Measurements from ENCODE around the gene RASAL1.
"Not testable (repeated sequence)": the region's sequence is repeated elsewhere in the genome, so short reads cannot be mapped to it uniquely, and the experiment has no call there.

The RASAL1 gene

GRCh38 chr12:113142173-113142885, 6.8 kb upstream of the RASAL1 start:
- peaks cover 0 to 8% of the 10 kb centered on the region in 2 donors for H3K27me3 Mint-ChIP-seq
- no peaks in the 10 kb centered on the region for H3K36me3 Mint-ChIP-seq (ENCODE audit: insufficient read depth)
- DNase-seq (no peak), ATAC-seq (replicated peaks) (no peak)
- H3K4me1 Mint-ChIP-seq (ENCODE audit: low read depth in 2 of 2) = no peaks in the 10 kb centered on the region
- H3K4me3 Mint-ChIP-seq = no peak overlapping the region
- no peak overlapping the region for H3K27ac Mint-ChIP-seq
- H3K9me3 Mint-ChIP-seq = peaks cover 0 to under 1% of the 10 kb centered on the region in 2 donors

- not testable (repeated sequence) for ATAC-seq (replicated peaks); DNase-seq; H3K36me3 Mint-ChIP-seq (ENCODE audit: insufficient read depth); H3K27ac Mint-ChIP-seq; H3K9me3 Mint-ChIP-seq; H3K4me1 Mint-ChIP-seq (ENCODE audit: low read depth in 2 of 2); H3K4me3 Mint-ChIP-seq
- H3K27me3 Mint-ChIP-seq = peaks cover 4 to 13% of the 10 kb centered on the region in 2 donors
Measured at GRCh38 chr12:113141716-113142115, 6.2 kb upstream of the RASAL1 start.

GRCh38 chr12:113140706-113141105, 5.1 kb upstream of the RASAL1 start:
- ATAC-seq (replicated peaks) (no peak), DNase-seq (no peak)
- Mint-ChIP-seq H3K36me3 (ENCODE audit: insufficient read depth) (no peaks in the 10 kb centered on the region), H3K9me3 (no peaks in the 10 kb centered on the region), H3K27ac (peak overlapping the region in 1 of 2 donors; percentile 8), H3K4me1 (ENCODE audit: low read depth in 2 of 2) (peaks cover 4 to 11% of the 10 kb centered on the region in 2 donors), H3K4me3 (no peak overlapping the region), H3K27me3 (peaks cover 13 to 23% of the 10 kb centered on the region in 2 donors)

DNA sequence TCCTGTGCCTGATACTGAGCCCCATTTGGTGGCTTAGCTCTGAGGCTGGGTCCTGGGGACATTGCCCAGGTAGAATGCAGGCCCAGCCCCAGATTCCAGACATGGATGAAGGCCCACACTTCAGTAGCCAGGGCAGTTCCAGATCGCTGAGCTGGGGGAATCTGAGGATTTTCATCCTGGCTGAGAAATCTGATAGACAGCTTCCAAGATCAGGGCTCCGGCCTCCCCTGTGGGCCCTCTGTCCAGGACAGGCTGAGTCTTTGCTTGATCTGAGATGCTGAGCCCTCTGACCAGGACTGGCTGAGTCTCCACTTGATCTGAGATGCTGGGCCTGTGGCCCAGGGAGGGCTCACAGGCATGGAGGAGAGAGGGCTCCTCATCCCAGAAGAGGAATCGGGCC, 3.3 kb upstream of the RASAL1 start:
- Mint-ChIP-seq H3K4me3 (no peak overlapping the region), H3K9me3 (no peaks in the 10 kb centered on the region), H3K27me3 (peaks cover 15 to 31% of the 10 kb centered on the region in 2 donors), H3K36me3 (ENCODE audit: insufficient read depth) (no peaks in the 10 kb centered on the region), H3K4me1 (ENCODE audit: low read depth in 2 of 2) (peaks cover 5 to 14% of the 10 kb centered on the region in 2 donors), H3K27ac (no peak overlapping the region)
- DNase-seq (no peak), ATAC-seq (replicated peaks) (no peak)

DNA sequence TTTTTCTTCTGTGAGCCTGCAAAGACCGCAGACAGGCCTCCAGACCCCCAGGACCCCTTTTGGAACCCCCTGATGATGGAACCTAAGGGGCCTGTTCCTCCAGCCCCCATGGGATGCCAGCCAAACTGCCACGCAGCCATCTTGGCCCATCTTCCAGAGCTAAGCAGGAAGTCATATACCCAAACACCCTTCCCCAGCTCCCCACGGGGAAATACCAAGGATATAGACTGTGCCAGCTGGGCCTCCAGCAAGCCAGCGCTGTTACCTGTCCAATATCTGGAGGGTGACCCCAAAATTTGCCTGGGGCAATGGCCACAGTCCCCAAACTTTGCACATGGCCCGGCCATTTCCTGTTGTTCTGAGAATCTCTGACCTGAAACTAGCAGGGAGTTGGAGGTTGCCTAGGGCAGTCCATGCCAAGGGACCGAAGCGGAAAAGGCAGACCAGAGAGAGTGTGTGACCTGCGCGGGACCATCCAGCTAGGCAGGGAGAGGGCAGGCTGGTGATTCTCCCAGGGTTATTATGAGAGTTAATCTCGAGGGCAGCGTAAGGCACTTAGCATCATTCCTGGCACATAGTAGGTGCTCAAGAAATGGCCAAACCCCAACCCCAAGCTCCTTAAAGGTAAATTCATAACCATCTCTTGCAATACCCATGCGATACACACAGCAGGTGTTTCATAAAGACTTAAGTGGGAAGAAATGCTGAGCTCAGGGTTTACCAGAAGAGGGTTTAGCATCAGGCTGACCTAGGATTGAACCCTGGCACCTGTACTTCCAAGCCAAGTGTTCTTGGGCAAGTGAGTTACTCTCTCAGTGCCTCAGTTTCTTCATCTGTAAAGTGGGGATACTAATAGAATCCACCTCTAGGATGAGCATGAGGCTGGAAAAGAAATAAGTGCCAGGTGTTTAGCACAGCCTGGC, 2.6 kb upstream of the RASAL1 start:
- DNase-seq (no peak), ATAC-seq (replicated peaks) (no peak)
- Mint-ChIP-seq H3K4me1 (ENCODE audit: low read depth in 2 of 2) (peaks cover 5 to 14% of the 10 kb centered on the region in 2 donors), H3K27me3 (peaks cover 15 to 27% of the 10 kb centered on the region in 2 donors), H3K4me3 (no peak overlapping the region), H3K36me3 (ENCODE audit: insufficient read depth) (no peaks in the 10 kb centered on the region), H3K9me3 (no peaks in the 10 kb centered on the region), H3K27ac (no peak overlapping the region)

GRCh38 chr12:113136990-113137511, 1.5 kb upstream of the RASAL1 start:
- Mint-ChIP-seq H3K27me3 (peaks cover 15 to 22% of the 10 kb centered on the region in 2 donors), H3K36me3 (ENCODE audit: insufficient read depth) (no peaks in the 10 kb centered on the region), H3K9me3 (no peaks in the 10 kb centered on the region), H3K4me1 (ENCODE audit: low read depth in 2 of 2) (peaks cover 5 to 14% of the 10 kb centered on the region in 2 donors), H3K27ac (peak overlapping the region in 1 of 2 donors; percentile 7), H3K4me3 (no peak overlapping the region)
- no peak for ATAC-seq (replicated peaks)
- DNase-seq = no peak

DNA sequence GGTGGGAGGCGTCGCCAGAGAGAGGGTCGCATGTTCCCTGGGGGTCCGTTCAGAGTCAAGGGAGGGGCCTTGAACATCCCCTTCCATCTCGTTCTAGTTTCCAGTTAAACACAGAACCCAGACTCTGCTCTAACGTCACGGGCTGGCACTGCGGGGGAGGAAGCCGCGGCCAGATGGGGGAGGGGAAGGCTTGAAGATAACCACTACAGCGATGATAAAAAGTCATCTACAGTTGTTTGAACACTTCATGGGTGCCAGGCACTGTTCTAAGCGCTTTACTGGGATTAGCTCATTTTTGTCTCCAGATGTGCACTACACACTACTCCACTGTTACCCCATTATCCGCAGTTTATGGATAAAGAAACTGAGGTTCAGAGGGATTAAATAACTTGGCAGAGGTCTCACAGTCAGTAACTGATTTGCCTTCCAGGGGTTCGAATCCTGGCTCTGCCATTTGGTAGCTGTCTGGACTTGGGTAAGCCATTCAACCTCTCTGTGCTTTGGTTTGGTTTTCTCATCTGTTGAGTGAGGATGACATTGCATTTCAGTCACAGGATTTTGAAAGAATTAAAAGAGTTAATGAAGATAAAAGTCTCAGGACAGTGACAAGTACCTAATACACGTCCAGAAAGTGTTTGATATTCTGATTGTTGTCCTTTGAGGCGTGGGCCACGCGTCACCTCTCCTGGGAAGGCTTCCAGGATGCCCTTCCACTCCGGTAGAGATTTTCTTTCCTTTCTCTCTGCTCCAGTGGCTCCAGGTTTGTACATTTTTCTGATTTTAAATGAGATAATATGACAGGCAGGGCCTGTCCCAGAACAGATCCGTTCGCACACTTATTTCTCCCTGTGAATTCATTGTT, 798 bp upstream of the RASAL1 start:
- H3K36me3 Mint-ChIP-seq (ENCODE audit: insufficient read depth) = no peaks in the 10 kb centered on the region
- DNase-seq (peak; percentile 46 to 63 (median 63)), ATAC-seq (replicated peaks) (peak; percentile 79)
- peaks cover 15 to 22% of the 10 kb centered on the region in 2 donors for H3K27me3 Mint-ChIP-seq
- no peaks in the 10 kb centered on the region for H3K9me3 Mint-ChIP-seq
- peaks cover 5 to 14% of the 10 kb centered on the region in 2 donors for H3K4me1 Mint-ChIP-seq (ENCODE audit: low read depth in 2 of 2)
- H3K4me3 Mint-ChIP-seq = peak overlapping the region; percentile 79
- peak overlapping the region; percentile 7 to 83 for H3K27ac Mint-ChIP-seq

DNA sequence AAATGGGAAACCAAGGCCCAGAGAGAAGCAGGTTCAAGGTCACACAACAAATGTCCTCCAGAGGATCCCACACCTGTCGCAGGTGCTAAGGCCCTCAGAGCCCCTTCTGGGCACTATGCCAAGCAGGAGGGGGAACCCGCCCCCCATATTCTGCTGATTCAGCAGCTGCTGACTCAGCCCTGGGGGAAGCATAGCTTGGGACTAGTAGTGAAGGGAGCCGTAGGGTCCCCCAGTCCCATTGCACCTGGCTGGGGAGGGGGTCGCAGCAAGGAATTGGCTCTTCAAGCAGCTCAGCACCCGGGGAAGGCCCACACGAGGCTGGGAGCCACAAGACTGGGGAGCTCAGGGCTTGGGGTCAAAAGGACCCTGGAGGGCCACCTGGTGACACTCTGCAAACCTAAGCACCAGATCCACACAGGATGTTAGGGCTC, 1.0 kb downstream of the RASAL1 start:
- Mint-ChIP-seq H3K4me1 (ENCODE audit: low read depth in 2 of 2) (peaks cover 5 to 16% of the 10 kb centered on the region in 2 donors), H3K27me3 (peaks cover 15 to 22% of the 10 kb centered on the region in 2 donors), H3K4me3 (no peak overlapping the region), H3K36me3 (ENCODE audit: insufficient read depth) (no peaks in the 10 kb centered on the region), H3K9me3 (no peaks in the 10 kb centered on the region), H3K27ac (no peak overlapping the region)
- no peak for DNase-seq
- ATAC-seq (replicated peaks) = no peak

- H3K4me3 Mint-ChIP-seq = peak overlapping the region in 1 of 2 donors; percentile 14
- DNase-seq (no peak), ATAC-seq (replicated peaks) (no peak)
- peaks cover 15 to 22% of the 10 kb centered on the region in 2 donors for H3K27me3 Mint-ChIP-seq
- H3K4me1 Mint-ChIP-seq (ENCODE audit: low read depth in 2 of 2) = peaks cover 5 to 16% of the 10 kb centered on the region in 2 donors
- no peaks in the 10 kb centered on the region for H3K36me3 Mint-ChIP-seq (ENCODE audit: insufficient read depth)
- no peaks in the 10 kb centered on the region for H3K9me3 Mint-ChIP-seq
- no peak overlapping the region for H3K27ac Mint-ChIP-seq
Measured at GRCh38 chr12:113134071-113134470, 1.5 kb downstream of the RASAL1 start.

GRCh38 chr12:113133666-113134065, 1.9 kb downstream of the RASAL1 start:
- Mint-ChIP-seq H3K27me3 (peaks cover 15 to 22% of the 10 kb centered on the region in 2 donors), H3K4me1 (ENCODE audit: low read depth in 2 of 2) (peaks cover 5 to 16% of the 10 kb centered on the region in 2 donors), H3K27ac (no peak overlapping the region), H3K4me3 (peak overlapping the region in 1 of 2 donors; percentile 14), H3K36me3 (ENCODE audit: insufficient read depth) (no peaks in the 10 kb centered on the region), H3K9me3 (no peaks in the 10 kb centered on the region)
- DNase-seq = no peak
- ATAC-seq (replicated peaks) = no peak

- Mint-ChIP-seq H3K9me3 (no peaks in the 10 kb centered on the region), H3K36me3 (ENCODE audit: insufficient read depth) (no peaks in the 10 kb centered on the region), H3K4me1 (ENCODE audit: low read depth in 2 of 2) (peaks cover 5 to 16% of the 10 kb centered on the region in 2 donors), H3K4me3 (no peak overlapping the region), H3K27me3 (peaks cover 20 to 22% of the 10 kb centered on the region in 2 donors), H3K27ac (no peak overlapping the region)
- no peak for DNase-seq
- ATAC-seq (replicated peaks) = no peak
Measured at GRCh38 chr12:113133036-113133435, 2.5 kb downstream of the RASAL1 start.

- Mint-ChIP-seq H3K27me3 (peaks cover 15 to 16% of the 10 kb centered on the region in 2 donors), H3K4me1 (ENCODE audit: low read depth in 2 of 2) (peaks cover 5 to 13% of the 10 kb centered on the region in 2 donors), H3K36me3 (ENCODE audit: insufficient read depth) (no peaks in the 10 kb centered on the region), H3K9me3 (no peaks in the 10 kb centered on the region), H3K27ac (no peak overlapping the region), H3K4me3 (no peak overlapping the region)
- ATAC-seq (replicated peaks) (no peak), DNase-seq (no peak)
Measured at GRCh38 chr12:113131556-113131955, 4.0 kb downstream of the RASAL1 start.

All from effector memory CD8-positive, alpha-beta T cell (primary cell).